GM21737 (cell line): ENCODE data around the gene PRKCA.
"Not testable (repeated sequence)": the region's sequence is repeated elsewhere in the genome, so short reads cannot be mapped to it uniquely, and the experiment has no call there.

Source experiments
- ATAC-seq: cut with Tn5 transposase; IDR thresholded peaks from one replicate; pipeline ENCODE4 v1.9.1; 2021; ENCODE audit warnings: mild to moderate bottlenecking, moderate library complexity; ENCODE audit not compliant: unreplicated experiment

PRKCA gene

GRCh38 chr17:66716236-66717026, 414.0 kb downstream of the PRKCA start:
- ATAC-seq, result no peak

- ATAC-seq, result peak; percentile 63
Observed at GRCh38 chr17:66717641-66718058, 415.2 kb downstream of the PRKCA start.

- ATAC-seq, result no peak
Observed at GRCh38 chr17:66720027-66720426, 417.6 kb downstream of the PRKCA start.

DNA sequence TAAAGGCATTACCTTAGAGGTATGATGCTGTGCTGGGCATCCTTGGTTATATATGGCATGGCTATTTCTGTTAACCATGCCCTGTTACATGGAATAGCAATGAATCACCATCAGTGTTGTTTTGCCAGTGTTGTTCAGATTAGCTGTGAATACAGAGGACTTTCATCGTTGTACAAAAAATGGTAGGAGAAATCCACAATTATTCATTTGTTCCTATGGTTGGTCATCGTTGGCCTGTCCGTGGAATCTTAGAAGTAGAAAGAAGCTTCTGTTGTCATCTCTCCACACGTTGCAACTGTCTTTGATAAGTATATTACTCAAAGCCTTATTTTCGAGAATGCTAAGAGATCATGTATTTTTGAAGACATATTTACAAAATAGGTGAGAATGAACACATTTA, 418.2 kb downstream of the PRKCA start:
- ATAC-seq, result no peak

- no peak for ATAC-seq
Observed at GRCh38 chr17:66722341-66722740, 419.9 kb downstream of the PRKCA start.

GRCh38 chr17:66724581-66725341, 422.3 kb downstream of the PRKCA start:
- ATAC-seq, result no peak

- not testable (repeated sequence) for ATAC-seq
Observed at GRCh38 chr17:66725438-66725837, 423.0 kb downstream of the PRKCA start.

- no peak for ATAC-seq
Observed at GRCh38 chr17:66725956-66726355, 423.5 kb downstream of the PRKCA start.

GRCh38 chr17:66726371-66726770, 424.0 kb downstream of the PRKCA start:
- ATAC-seq, result no peak

GRCh38 chr17:66726846-66727245, 424.4 kb downstream of the PRKCA start:
- no peak for ATAC-seq

- peak; percentile 55 for ATAC-seq
Observed at GRCh38 chr17:66727634-66728570, 425.5 kb downstream of the PRKCA start.

DNA sequence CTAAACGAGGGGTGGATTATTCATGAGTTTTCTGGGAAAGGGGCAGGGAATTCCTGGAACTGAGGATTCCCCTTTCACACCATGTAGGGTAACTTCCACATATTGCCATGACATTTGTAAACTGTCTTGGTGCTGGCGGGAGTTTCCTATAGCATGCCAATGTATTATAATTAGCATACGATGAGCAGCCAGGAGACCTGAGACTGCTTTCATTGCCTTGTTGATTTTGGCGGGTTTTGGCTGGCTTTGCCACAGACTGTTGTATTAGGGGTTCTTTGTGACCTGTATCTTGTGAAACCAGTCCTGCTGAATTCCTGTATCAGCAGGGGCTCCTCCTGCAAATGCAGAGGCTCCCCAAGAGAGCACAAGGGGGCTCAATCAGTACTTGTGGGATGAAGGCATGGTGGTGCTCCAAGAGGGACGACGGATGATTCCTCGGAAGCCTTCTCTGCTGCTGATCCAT, 428.1 kb downstream of the PRKCA start:
- ATAC-seq, result no peak

DNA sequence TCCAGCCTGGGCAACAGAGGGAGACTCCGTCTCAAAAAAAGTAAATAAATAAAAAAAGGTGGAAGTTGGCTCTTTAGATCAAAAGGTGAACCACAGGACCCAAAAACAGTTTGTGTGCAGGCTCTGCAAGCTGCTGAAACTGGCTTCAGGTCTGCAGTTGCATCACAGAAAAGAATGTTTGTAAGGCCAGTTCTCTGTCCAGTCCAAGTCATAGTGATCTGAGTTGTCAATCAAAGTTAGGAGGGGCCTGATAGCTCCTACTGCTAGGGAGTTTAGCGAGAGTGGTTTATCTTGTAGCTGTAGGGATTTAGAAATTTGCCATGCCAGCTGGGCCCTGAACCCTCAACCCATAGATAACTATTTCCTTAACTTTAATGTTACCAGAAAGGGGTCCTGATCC, 431.3 kb downstream of the PRKCA start:
- no peak for ATAC-seq

DNA sequence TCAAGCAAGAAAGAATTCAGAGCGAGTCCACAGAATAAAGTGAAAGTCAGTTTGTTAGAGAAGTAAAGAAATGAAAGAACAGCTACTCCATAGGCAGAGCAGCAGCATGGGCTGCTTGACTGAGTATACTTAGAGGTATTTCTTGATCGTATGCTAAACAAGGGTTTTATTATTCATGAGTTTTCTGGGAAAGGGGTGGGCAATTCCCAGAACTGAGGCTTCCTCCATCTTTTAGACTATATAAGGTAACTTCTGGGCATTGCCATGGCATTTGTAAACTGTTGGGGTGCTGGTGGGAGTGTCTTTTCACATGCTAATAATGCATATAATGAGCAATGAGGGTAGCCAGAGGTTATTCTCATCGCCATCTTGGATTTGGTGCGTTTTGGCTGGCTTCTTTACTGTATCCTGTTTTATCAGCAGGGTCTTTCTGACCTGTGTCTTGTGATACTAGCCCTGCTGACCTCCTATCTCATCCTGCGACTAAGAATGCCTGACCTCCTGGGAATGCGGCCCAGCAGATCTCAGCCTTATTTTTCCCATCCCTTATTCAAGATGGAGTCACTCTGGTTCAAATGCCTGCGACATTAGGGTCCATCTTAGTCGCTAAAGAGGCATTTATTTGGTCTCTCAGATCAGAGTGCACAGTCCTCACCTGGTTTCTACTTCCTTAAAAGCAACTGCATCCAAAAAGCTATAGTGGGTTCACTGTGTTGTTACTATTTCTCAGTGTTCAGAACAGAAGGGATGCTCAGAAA, 432.0 kb downstream of the PRKCA start:
- no peak for ATAC-seq

- ATAC-seq, result no peak
Observed at GRCh38 chr17:66737524-66737923, 435.1 kb downstream of the PRKCA start.

GRCh38 chr17:66738301-66738700, 435.9 kb downstream of the PRKCA start:
- no peak for ATAC-seq

GRCh38 chr17:66739553-66739952, 437.1 kb downstream of the PRKCA start:
- ATAC-seq, result no peak

GRCh38 chr17:66740226-66740625, 437.8 kb downstream of the PRKCA start:
- no peak for ATAC-seq

- no peak for ATAC-seq
Observed at GRCh38 chr17:66743511-66743910, 441.1 kb downstream of the PRKCA start.

DNA sequence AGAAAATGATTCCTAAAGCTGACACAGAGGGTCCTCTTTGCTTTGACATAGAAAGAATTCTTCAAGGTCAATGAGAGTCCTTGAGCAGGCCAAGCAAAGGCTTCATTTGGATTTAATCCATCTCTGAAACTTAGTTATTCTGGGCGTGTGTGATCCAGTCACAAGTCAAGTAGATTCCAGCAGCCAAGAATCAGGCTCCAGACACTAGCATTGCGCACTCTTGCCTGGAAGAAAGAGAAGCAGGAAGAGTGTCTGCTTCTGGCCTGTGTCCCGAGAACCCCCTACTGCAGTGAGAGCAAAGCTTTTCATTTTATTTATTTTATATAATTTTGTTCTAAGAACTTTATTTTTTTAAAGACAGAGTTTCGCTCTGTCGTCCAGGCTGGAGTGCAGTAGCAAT, 444.3 kb downstream of the PRKCA start:
- ATAC-seq, result no peak
